GM12873 (cell line): ENCODE measurements around the gene NUFIP2.

Experiments used
- CTCF ChIP-seq: IDR thresholded peaks from 2 replicates; pipeline ENCODE4 v1.5.1; 2012; ENCODE audit warnings: low read depth, mild to moderate bottlenecking, moderate library complexity, low read length, control low read depth; ENCODE audit not compliant: insufficient read depth; ENCODE audit errors: missing control alignments

NUFIP2 gene

GRCh38 chr17:29212681-29213121, 81.2 kb downstream of the NUFIP2 start:
- no peak for TF ChIP-seq CTCF

GRCh38 chr17:29212094-29212631, 81.8 kb downstream of the NUFIP2 start:
- TF ChIP-seq CTCF = no peak

- no peak for TF ChIP-seq CTCF
Observed at GRCh38 chr17:29210879-29211278, 83.1 kb downstream of the NUFIP2 start.

GRCh38 chr17:29209073-29209472, 84.9 kb downstream of the NUFIP2 start:
- no peak for TF ChIP-seq CTCF

GRCh38 chr17:29207975-29208374, 86.0 kb downstream of the NUFIP2 start:
- no peak for TF ChIP-seq CTCF
